ENCODE results near the gene KLHDC2.

The KLHDC2 gene

DNA sequence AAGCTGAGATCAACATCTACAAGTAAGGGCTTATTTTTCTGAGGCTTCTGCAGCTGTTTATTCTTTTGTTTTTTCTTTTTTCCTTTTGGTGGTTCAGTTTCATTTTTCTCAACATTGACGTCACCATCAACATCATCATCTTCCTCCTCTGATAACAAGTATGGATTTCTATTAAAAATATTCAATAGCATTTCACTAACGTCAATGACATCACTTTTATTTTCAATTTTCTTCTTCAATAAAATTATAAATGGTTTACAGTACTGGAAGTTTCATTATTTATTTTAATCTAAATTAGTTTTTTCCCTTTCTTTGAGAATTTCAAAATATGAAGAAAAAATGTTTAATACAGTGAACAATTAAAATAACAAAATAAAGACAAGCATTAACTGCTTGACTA, 60.7 kb downstream of the KLHDC2 start:
- FAIRE-seq (no peak), DNase-seq (ENCODE audit: insufficient read length, low spot score) (no peak)
- no peak for TF ChIP-seq SPI1 (IDR thresholded peaks at IDR 0.05; ENCODE audit: low read depth, low read length)
- no peak for TF ChIP-seq POLR2A (IDR thresholded peaks at IDR 0.05; ENCODE audit: low read depth, low read length)
- TF ChIP-seq POU2F2 (IDR thresholded peaks at IDR 0.05; ENCODE audit: low read depth, low read length), result no peak
- TF ChIP-seq POLR2AphosphoS5 (IDR thresholded peaks at IDR 0.05; ENCODE audit: low read depth, low read length), result no peak
